Mesenchymal stem cell (in vitro differentiated cells and primary cell): Measurements from ENCODE around the gene FCAR.
"Not testable (repeated sequence)": the region's sequence is repeated elsewhere in the genome, so short reads cannot be mapped to it uniquely, and the experiment has no call there.

ENCODE experiments used
- DNase-seq: peaks from one replicate; pipeline ENCODE4 v3.0.0-alpha.2; 2013
- H2AFZ ChIP-seq: one replicate; pipeline ENCODE4 v1.6.1; 2013; ENCODE audit warnings: low read depth, mild to moderate bottlenecking, control low read depth, inconsistent platforms, low read length, moderate library complexity
- H2AK5ac ChIP-seq: 2 replicates; pipeline ENCODE4 v1.6.1; 2013; ENCODE audit warnings: low read length, moderate library complexity, mild to moderate bottlenecking, inconsistent platforms; ENCODE audit not compliant: severe bottlenecking
- H2BK120ac ChIP-seq: one replicate; pipeline ENCODE4 v1.6.1; 2013; ENCODE audit warnings: low read depth, mild to moderate bottlenecking, inconsistent platforms, low read length, moderate library complexity
- H2BK12ac ChIP-seq, 2 experiments: one replicate each; pipeline ENCODE4 v1.6.1; 2013; ENCODE audit warnings: inconsistent platforms in 2 of 2, low read length in 2 of 2, mild to moderate bottlenecking in 2 of 2, moderate library complexity in 2 of 2, control low read depth in 1 of 2
- H2BK15ac ChIP-seq: one replicate; pipeline ENCODE4 v1.6.1; 2013; ENCODE audit warnings: mild to moderate bottlenecking, low read depth, inconsistent platforms; ENCODE audit not compliant: poor library complexity, severe bottlenecking
- H2BK5ac ChIP-seq: 2 replicates; pipeline ENCODE4 v1.6.1; 2013; ENCODE audit warnings: low read depth, mild to moderate bottlenecking, low read length, control low read depth, inconsistent platforms; ENCODE audit not compliant: poor library complexity, severe bottlenecking
- H3K14ac ChIP-seq, 2 experiments: one replicate each; pipeline ENCODE4 v1.6.1; 2013; ENCODE audit warnings: inconsistent platforms in 2 of 2, low read length in 2 of 2, control low read depth in 1 of 2, mild to moderate bottlenecking in 1 of 2, moderate library complexity in 1 of 2
- H3K18ac ChIP-seq, 2 experiments: one replicate each; pipeline ENCODE4 v1.6.1; 2013; ENCODE audit warnings: inconsistent platforms in 2 of 2, low read length in 2 of 2, control low read depth in 1 of 2, low read depth in 1 of 2, mild to moderate bottlenecking in 1 of 2
- H3K23ac ChIP-seq, 2 experiments: one replicate each; pipeline ENCODE4 v1.6.1; 2013; ENCODE audit warnings: inconsistent platforms in 2 of 2, low read length in 2 of 2, mild to moderate bottlenecking in 2 of 2, moderate library complexity in 2 of 2, control low read depth in 1 of 2
- H3K27ac ChIP-seq: 2 replicates; pipeline ENCODE4 v1.5.1; 2013; ENCODE audit warnings: mild to moderate bottlenecking, moderate library complexity, low read length, control low read depth, inconsistent platforms; ENCODE audit not compliant: poor library complexity, severe bottlenecking
- H3K27me3 ChIP-seq, 2 experiments: 2 replicates each; pipeline versions ENCODE4 v1.6.1 to v1.7.0; 2013; ENCODE audit warnings: low read length in 2 of 2, mild to moderate bottlenecking in 2 of 2, moderate library complexity in 2 of 2, control low read depth in 1 of 2, inconsistent platforms in 1 of 2; ENCODE audit not compliant: control insufficient read depth in 1 of 2, insufficient read depth in 1 of 2
- H3K36me3 ChIP-seq, 2 experiments: 2 replicates each; pipeline versions ENCODE4 v1.6.1 to v1.7.0; 2013; ENCODE audit warnings: low read length in 2 of 2, control low read depth in 1 of 2, inconsistent platforms in 1 of 2, low read depth in 1 of 2, mild to moderate bottlenecking in 1 of 2; ENCODE audit not compliant: insufficient read depth in 2 of 2, control insufficient read depth in 1 of 2
- H3K4ac ChIP-seq, 2 experiments: one replicate each; pipeline ENCODE4 v1.6.1; 2013; ENCODE audit warnings: inconsistent platforms in 2 of 2, low read length in 2 of 2, mild to moderate bottlenecking in 2 of 2, moderate library complexity in 2 of 2, control low read depth in 1 of 2, low read depth in 1 of 2
- H3K4me1 ChIP-seq: 2 replicates; pipeline ENCODE4 v1.6.1; 2013; ENCODE audit warnings: low read depth, low read length, control low read depth; ENCODE audit not compliant: control insufficient read depth, insufficient read depth
- H3K4me2 ChIP-seq: 2 replicates; pipeline ENCODE4 v1.6.1; 2013; ENCODE audit warnings: low read length, mild to moderate bottlenecking, inconsistent platforms; ENCODE audit not compliant: poor library complexity, severe bottlenecking
- H3K4me3 ChIP-seq, 2 experiments: 2 replicates each; pipeline versions ENCODE4 v1.5.1 to v1.7.0; 2013; ENCODE audit warnings: low read length in 2 of 2, mild to moderate bottlenecking in 2 of 2, control low read depth in 1 of 2, low read depth in 1 of 2; ENCODE audit not compliant: insufficient read depth in 1 of 2
- H3K79me1 ChIP-seq: replicated peaks from 2 replicates; pipeline ENCODE4 v1.6.1; 2013; ENCODE audit warnings: mild to moderate bottlenecking, control low read depth, low read length, inconsistent platforms; ENCODE audit not compliant: poor library complexity, severe bottlenecking
- H3K9ac ChIP-seq: 2 replicates; pipeline ENCODE4 v1.7.0; 2013; ENCODE audit warnings: mild to moderate bottlenecking, low read length, moderate library complexity
- H3K9me3 ChIP-seq: 2 replicates; pipeline ENCODE4 v1.7.0; 2013; ENCODE audit warnings: mild to moderate bottlenecking, low read length; ENCODE audit not compliant: control insufficient read depth
- H4K8ac ChIP-seq: one replicate; pipeline ENCODE4 v1.6.1; 2013; ENCODE audit warnings: inconsistent platforms, mild to moderate bottlenecking, low read length, moderate library complexity
- H4K91ac ChIP-seq: one replicate; pipeline ENCODE4 v1.6.1; 2013; ENCODE audit warnings: mild to moderate bottlenecking, low read length, inconsistent platforms
- WGBS: methylation state at CpG from one replicate; pipeline ENCODE4 v1.1.7; 2013; ENCODE audit warnings: mixed read lengths; 5-methylcytosine and 5-hydroxymethylcytosine counted together

The FCAR gene

GRCh38 chr19:54858476-54858875, 15.6 kb upstream of the FCAR start:
- H3K9me3 ChIP-seq, H3K4me1 ChIP-seq, H3K4me2 ChIP-seq, H2BK12ac ChIP-seq, H4K8ac ChIP-seq, H3K79me1 ChIP-seq, H3K4ac ChIP-seq, H2BK15ac ChIP-seq, DNase-seq, H2BK120ac ChIP-seq, H3K9ac ChIP-seq, H3K18ac ChIP-seq, H2AK5ac ChIP-seq, H3K36me3 ChIP-seq, H3K23ac ChIP-seq, H3K14ac ChIP-seq, H2BK5ac ChIP-seq, H3K4me3 ChIP-seq, H4K91ac ChIP-seq, H3K27me3 ChIP-seq, H2AFZ ChIP-seq, H3K27ac ChIP-seq: not testable (repeated sequence)
- no CpG with 5 or more reads among the region's 3 CpGs for WGBS

GRCh38 chr19:54859421-54859820, 14.6 kb upstream of the FCAR start:
- not testable (repeated sequence) for H3K18ac ChIP-seq, H3K14ac ChIP-seq, H3K4me1 ChIP-seq, H2BK12ac ChIP-seq, H3K4me2 ChIP-seq, H2BK5ac ChIP-seq, DNase-seq, H2AK5ac ChIP-seq, H4K91ac ChIP-seq, H3K4me3 ChIP-seq, H3K79me1 ChIP-seq, H2BK15ac ChIP-seq, H3K23ac ChIP-seq, H2AFZ ChIP-seq, H3K9ac ChIP-seq, H3K4ac ChIP-seq, H4K8ac ChIP-seq, H3K27ac ChIP-seq, H3K36me3 ChIP-seq, H3K27me3 ChIP-seq, H3K9me3 ChIP-seq, H2BK120ac ChIP-seq
- 65% methylated on average over 7 of the region's 7 CpGs for WGBS

GRCh38 chr19:54863459-54863858, 10.6 kb upstream of the FCAR start:
- H3K4ac ChIP-seq, H3K27ac ChIP-seq, H2BK120ac ChIP-seq, H3K36me3 ChIP-seq, DNase-seq, H2BK15ac ChIP-seq, H3K9ac ChIP-seq, H2BK5ac ChIP-seq, H3K4me3 ChIP-seq, H3K9me3 ChIP-seq, H2AFZ ChIP-seq, H2AK5ac ChIP-seq, H2BK12ac ChIP-seq, H3K14ac ChIP-seq, H4K8ac ChIP-seq, H3K23ac ChIP-seq, H3K4me1 ChIP-seq, H3K18ac ChIP-seq, H3K4me2 ChIP-seq, H3K79me1 ChIP-seq, H3K27me3 ChIP-seq, H4K91ac ChIP-seq: not testable (repeated sequence)
- WGBS, result no CpG with 5 or more reads among the region's 3 CpGs

GRCh38 chr19:54871696-54872095, 2.3 kb upstream of the FCAR start:
- H2AK5ac ChIP-seq, result no peak overlapping the region
- H2BK5ac ChIP-seq, result no peak overlapping the region
- no peak overlapping the region for H4K8ac ChIP-seq
- H3K27me3 ChIP-seq, result no peaks in the 10 kb centered on the region
- no peak overlapping the region for H2BK120ac ChIP-seq
- no peak overlapping the region for H3K18ac ChIP-seq
- H3K4me2 ChIP-seq, result no peak overlapping the region
- H3K9me3 ChIP-seq, result peaks cover 8% of the 10 kb centered on the region
- no peak overlapping the region for H3K9ac ChIP-seq
- no peak overlapping the region for H3K23ac ChIP-seq
- H3K36me3 ChIP-seq, result no peaks in the 10 kb centered on the region
- no peaks in the 10 kb centered on the region for H3K79me1 ChIP-seq
- H2AFZ ChIP-seq, result no peak overlapping the region
- no peaks in the 10 kb centered on the region for H3K4me1 ChIP-seq
- 83% methylated on average over 3 of the region's 3 CpGs for WGBS
- DNase-seq, result no peak
- no peak overlapping the region for H3K14ac ChIP-seq
- H3K27ac ChIP-seq, result no peak overlapping the region
- H2BK15ac ChIP-seq, result no peak overlapping the region
- no peak overlapping the region for H3K4me3 ChIP-seq
- H3K4ac ChIP-seq, result no peak overlapping the region
- H4K91ac ChIP-seq, result no peak overlapping the region
- no peak overlapping the region for H2BK12ac ChIP-seq
